ENCODE measurements around the gene BEX5.
"Not testable (repeated sequence)": the region's sequence is repeated elsewhere in the genome, so short reads cannot be mapped to it uniquely, and the experiment has no call there.

Gene BEX5

DNA sequence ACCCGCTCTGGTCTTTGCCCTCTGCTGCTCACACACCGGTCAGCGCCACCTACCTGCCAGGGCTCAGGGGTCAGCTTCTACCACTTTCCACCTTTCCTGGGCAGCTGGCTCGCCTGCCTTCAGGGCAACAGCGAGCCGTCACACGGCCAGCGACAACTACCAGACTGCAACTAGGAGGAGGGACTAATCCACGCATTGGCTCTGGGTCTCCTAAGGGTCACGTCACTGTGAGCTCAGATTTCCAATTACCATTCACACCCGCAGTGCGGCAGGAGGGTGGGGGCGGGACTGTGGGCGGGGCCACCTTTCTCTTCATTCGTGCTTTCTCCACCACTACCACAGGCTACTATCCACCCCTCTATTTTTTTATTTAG, at the start of gene BEX5:
TSS of gene BEX5 (minus strand) at position 172 of the 374 bp plus-strand sequence. CDS start 1,712 bp downstream, outside the sequence.
- Mint-ChIP-seq H3K4me1 (peaks cover 8 to 21% of the 10 kb centered on the region in 2 donors), H3K9me3 (no peaks in the 10 kb centered on the region), H3K27me3 (peaks cover 25 to 39% of the 10 kb centered on the region in 2 donors), H3K4me3 (peak within 1 kb of the TSS; percentile 93 to 95), H3K36me3 (no peaks in the 10 kb centered on the region), H3K27ac (peak within 1 kb of the TSS; percentile 51)
- DNase-seq = peak; percentile 9
- ATAC-seq (replicated peaks) = peak; percentile 81 to 95

DNA sequence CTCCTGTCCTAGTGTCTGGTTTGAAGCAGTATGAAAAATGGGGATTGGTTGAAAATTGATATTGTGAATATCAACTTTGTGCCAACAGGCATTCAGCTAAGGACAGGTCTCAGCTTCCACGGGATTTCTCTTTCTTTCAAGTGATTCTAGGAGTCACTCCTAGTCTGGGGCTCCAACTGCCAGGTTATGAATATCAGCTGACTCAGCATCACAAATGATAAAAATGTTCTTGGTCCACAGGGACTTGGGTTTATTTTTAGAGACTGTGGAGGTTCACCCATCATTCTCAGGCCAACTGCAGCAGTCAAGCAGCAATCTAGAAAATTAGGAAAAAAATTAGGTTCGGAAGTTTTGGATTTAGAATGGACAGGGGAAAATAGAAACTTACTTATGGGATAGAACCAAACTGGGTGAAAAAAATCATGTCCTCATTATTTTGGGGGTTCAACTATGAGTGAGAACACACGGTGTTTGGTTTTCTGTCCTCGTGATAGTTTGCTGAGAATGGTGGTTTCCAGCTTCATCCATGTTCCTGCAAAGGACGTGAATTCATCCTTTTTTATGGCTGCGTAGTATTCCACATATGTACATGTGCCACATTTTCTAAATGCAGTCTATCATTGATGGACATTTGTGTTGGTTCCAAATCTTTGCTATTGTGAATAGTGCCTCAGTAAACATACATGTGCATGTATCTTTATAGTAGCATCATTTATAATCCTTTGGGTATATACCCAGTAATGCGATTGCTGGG, 30.4 kb upstream of the BEX5 start:
- ATAC-seq (replicated peaks) = no peak

DNA sequence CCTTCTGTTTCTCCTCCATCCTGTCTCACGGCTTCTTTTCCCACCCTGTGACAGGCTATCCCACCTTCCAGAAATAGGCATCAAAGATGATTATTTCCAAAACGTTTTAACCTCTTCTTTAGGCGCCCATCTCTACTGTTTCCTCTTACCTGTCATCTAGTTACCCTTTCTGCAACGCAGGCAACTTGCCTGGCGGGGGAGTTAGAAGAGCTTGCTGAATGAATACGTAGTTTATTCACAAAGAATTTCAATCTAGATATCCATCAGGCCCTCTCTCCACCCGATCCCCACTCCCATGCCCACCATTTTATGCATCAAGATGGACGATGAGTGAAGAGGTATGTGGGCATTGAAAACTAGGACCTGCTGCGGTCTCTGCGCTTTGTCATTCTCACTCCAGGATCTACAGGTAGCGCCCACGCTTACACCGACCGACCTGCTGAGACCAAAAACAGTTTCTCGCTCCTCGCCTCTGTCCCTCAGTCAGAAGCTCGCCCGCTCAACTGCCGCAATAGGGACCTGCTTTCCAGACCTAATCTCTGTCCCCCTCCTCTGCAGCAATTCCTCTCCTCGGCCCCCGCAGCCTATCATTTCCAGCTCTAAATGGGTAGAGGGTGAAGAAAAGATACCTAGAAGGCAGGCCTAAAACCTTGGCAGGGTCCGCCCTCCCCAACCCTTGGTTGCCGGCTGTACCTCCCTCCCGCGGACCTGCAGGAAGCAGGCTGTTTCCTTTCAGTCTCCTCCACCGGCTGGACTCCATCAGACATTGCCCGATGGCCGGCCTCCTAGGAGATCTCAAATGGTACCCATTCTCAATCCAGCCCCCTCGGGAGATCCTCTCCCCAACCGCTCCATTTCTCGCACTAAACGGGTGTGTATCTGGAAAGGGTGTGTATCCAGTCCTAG, 624 bp downstream of the BEX5 start:
- Mint-ChIP-seq H3K27me3 (peaks cover 25 to 39% of the 10 kb centered on the region in 2 donors), H3K9me3 (no peaks in the 10 kb centered on the region), H3K27ac (peak overlapping the region; percentile 51), H3K36me3 (no peaks in the 10 kb centered on the region), H3K4me1 (peaks cover 8 to 21% of the 10 kb centered on the region in 2 donors), H3K4me3 (peak overlapping the region; percentile 93 to 95)
- no peak for DNase-seq
- peak; percentile 42 to 50 for ATAC-seq (replicated peaks)

More for the DNA sequence above, 30.4 kb upstream of the BEX5 start:
- Mint-ChIP-seq H3K4me1 (no peaks in the 10 kb centered on the region), H3K27me3 (no peaks in the 10 kb centered on the region), H3K9me3 (peaks cover 2 to 9% of the 10 kb centered on the region in 2 donors), H3K4me3 (no peak overlapping the region), H3K27ac (no peak overlapping the region), H3K36me3 (no peaks in the 10 kb centered on the region)
- no peak for DNase-seq

DNA sequence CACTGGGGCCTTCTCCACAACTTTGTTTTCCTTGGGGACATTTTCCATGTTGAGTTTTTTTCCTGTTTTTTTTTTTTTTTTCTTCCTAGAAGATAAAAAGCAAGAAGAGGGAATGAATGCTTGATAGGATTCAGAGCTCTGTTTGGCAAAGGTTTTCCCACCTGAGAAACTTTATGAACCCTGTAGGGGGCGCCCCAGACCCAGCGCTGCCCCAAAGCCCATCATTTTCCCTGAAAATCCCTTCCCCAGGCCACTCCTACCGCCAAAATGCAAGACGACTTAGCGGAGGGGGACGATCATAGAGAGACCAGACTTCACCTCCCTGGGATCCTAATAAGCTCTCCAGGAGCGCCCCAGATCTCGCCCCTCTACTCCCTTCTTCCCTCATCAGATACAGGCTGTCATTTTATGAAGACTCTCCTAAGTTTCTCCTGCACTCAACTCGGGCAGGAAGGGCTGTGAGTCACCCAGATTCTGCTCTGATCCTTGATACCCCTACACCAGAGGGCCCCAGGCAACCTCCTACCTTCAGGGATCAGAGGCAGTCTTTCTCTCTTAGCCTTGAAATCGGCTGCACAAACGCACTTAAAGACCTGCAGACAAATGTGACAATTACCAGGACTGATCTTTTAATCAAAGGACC, 1.4 kb downstream of the BEX5 start:
- H3K27ac Mint-ChIP-seq = peak overlapping the region; percentile 66
- peaks cover 25 to 39% of the 10 kb centered on the region in 2 donors for H3K27me3 Mint-ChIP-seq
- H3K4me1 Mint-ChIP-seq = peaks cover 8 to 21% of the 10 kb centered on the region in 2 donors
- DNase-seq (no peak), ATAC-seq (replicated peaks) (no peak)
- H3K9me3 Mint-ChIP-seq = no peaks in the 10 kb centered on the region
- peak overlapping the region; percentile 93 to 95 for H3K4me3 Mint-ChIP-seq
- no peaks in the 10 kb centered on the region for H3K36me3 Mint-ChIP-seq

DNA sequence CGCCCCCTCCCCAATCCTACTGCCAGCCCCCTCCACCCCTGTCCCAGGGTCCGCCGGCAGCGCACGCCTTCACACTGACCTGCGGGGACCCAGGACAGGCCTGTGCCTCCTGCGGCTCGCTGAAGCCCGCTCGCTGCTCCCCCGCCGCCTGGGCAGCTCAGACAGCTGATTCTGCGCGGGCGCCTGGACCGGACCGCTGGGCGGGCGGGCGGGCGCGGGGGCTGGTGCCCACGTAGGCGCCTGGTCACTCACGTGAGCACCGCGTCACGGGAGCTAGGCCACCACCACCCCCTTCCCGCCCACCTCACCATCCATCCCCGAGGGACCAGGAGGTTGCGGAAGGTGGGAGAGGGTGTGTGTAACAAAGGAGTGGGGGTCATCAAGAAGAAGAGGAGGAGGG, 13.5 kb downstream of the BEX5 start, which contains the start of gene TCEAL6:
TSS of gene TCEAL6 (minus strand) at position 208 of the 400 bp plus-strand sequence.
- ATAC-seq (replicated peaks); H3K4me1 Mint-ChIP-seq; DNase-seq; H3K36me3 Mint-ChIP-seq; H3K9me3 Mint-ChIP-seq; H3K4me3 Mint-ChIP-seq; H3K27ac Mint-ChIP-seq: not testable (repeated sequence)
- peaks cover 22 to 31% of the 10 kb centered on the region in 2 donors for H3K27me3 Mint-ChIP-seq

DNA sequence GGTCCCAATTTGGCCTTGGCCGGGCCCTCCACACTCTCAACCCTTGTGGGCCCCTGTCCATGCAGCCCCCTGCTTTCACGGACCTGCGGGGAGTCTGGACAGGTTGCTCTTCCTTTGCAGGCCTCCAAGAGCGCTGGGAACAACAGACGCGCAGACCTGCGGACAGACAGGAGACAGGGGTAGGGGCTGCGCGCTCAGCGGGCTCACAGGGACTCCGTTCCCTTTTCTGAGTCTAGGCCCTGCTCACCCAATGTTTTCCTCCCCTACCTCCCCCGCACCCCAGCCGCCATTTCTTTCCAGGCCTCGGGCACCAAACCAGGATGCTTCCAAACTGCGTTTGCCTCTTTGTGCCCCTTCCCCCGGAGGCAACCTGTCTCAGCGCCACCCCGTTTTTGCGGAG, 14.1 kb downstream of the BEX5 start:
- not testable (repeated sequence) for H3K36me3 Mint-ChIP-seq, DNase-seq
- peaks cover 22 to 29% of the 10 kb centered on the region in 2 donors for H3K27me3 Mint-ChIP-seq

DNA sequence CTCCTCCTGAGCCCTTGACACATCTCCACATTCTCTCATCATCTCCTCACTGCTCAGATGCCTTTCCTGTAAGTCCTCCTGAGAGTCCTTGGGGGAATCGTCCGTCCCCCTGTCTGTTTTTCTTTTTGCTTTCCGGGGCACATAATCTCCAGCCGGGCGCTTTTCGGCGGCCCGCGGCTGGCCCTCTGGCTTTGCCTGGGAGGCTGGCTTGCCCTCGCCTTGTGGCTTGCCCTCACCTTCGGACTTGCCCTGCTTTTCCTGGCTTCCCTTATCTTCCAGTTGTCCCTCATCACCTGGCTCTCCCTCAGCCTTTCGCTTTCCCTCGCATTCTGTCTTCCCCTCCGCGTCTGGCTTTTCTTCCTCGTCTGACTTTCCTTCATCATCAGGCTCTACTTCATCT, 14.9 kb downstream of the BEX5 start:
- H3K9me3 Mint-ChIP-seq; H3K27ac Mint-ChIP-seq; H3K4me1 Mint-ChIP-seq; DNase-seq; ATAC-seq (replicated peaks); H3K4me3 Mint-ChIP-seq; H3K36me3 Mint-ChIP-seq: not testable (repeated sequence)
- H3K27me3 Mint-ChIP-seq = peaks cover 22 to 32% of the 10 kb centered on the region in 2 donors

More for the DNA sequence above, 14.1 kb downstream of the BEX5 start:
- H3K9me3 Mint-ChIP-seq; H3K27ac Mint-ChIP-seq; ATAC-seq (replicated peaks); H3K4me3 Mint-ChIP-seq; H3K4me1 Mint-ChIP-seq: not testable (repeated sequence)

DNA sequence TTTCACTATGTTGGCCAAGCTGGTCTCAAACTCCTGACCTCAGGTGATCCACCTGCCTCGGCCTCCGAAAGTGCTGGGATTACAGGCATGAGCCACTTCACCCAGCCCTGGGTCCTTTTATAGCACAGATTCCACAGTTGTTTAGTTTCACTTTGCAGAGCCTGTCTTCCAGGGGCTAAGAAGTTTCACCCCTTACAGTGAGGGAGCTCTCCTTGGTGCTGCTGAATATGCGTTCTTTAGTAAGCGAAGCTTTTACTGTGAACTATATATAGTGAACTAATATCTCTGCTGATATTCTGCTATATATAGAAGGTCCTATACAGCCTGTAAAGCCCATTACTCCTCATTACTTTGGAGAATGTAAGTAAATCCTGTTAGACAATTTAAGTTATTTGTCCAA, 17.7 kb downstream of the BEX5 start:
- Mint-ChIP-seq H3K4me1 (peaks cover 0 to 1% of the 10 kb centered on the region in 2 donors), H3K4me3 (no peak overlapping the region), H3K36me3 (no peaks in the 10 kb centered on the region), H3K9me3 (no peaks in the 10 kb centered on the region), H3K27ac (no peak overlapping the region), H3K27me3 (peaks cover 23 to 27% of the 10 kb centered on the region in 2 donors)
- DNase-seq (no peak), ATAC-seq (replicated peaks) (no peak)

DNA sequence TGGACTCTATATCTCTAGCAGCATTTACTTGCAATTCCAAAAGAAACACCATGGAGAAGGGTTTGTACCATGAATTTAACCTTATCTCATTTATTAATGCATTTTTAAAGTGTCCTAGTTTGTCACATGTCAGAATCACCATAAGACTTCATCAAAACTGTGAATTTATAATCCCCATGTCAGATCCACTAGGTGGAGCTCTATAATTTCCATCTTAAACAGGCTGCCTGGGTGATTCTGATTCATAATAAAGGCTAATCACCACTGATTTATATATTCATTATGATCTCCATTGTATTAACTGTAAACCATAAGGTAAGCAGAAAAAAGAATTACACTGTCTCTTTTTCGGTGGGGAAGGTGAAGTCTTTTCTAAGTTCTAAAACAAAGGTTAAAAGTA, 26.3 kb downstream of the BEX5 start:
- no peak overlapping the region for H3K4me3 Mint-ChIP-seq
- ATAC-seq (replicated peaks) (no peak), DNase-seq (no peak)
- peaks cover 0 to 9% of the 10 kb centered on the region in 2 donors for H3K4me1 Mint-ChIP-seq
- H3K36me3 Mint-ChIP-seq = peaks cover 0 to 2% of the 10 kb centered on the region in 2 donors
- peaks cover 23 to 27% of the 10 kb centered on the region in 2 donors for H3K27me3 Mint-ChIP-seq
- H3K27ac Mint-ChIP-seq = no peak overlapping the region
- no peaks in the 10 kb centered on the region for H3K9me3 Mint-ChIP-seq

DNA sequence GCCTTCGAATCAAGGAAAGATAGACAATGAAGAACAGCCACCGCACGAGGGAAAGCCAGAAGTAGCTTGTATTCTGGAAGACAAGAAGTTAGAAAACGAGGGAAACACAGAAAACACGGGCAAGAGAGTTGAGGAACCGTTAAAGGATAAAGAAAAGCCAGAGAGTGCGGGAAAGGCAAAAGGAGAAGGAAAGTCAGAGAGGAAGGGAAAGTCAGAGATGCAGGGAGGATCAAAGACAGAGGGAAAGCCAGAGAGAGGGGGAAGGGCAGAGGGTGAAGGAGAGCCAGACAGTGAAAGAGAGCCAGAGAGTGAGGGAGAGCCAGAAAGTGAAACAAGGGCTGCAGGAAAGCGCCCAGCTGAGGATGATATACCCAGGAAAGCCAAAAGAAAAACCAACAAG, 28.9 kb downstream of the BEX5 start:
- Mint-ChIP-seq H3K27me3 (peaks cover 31 to 32% of the 10 kb centered on the region in 2 donors), H3K4me3 (no peak overlapping the region), H3K36me3 (peaks cover 0 to 2% of the 10 kb centered on the region in 2 donors), H3K9me3 (no peaks in the 10 kb centered on the region), H3K4me1 (peaks cover 0 to 9% of the 10 kb centered on the region in 2 donors), H3K27ac (no peak overlapping the region)
- no peak for ATAC-seq (replicated peaks)
- DNase-seq = no peak

DNA sequence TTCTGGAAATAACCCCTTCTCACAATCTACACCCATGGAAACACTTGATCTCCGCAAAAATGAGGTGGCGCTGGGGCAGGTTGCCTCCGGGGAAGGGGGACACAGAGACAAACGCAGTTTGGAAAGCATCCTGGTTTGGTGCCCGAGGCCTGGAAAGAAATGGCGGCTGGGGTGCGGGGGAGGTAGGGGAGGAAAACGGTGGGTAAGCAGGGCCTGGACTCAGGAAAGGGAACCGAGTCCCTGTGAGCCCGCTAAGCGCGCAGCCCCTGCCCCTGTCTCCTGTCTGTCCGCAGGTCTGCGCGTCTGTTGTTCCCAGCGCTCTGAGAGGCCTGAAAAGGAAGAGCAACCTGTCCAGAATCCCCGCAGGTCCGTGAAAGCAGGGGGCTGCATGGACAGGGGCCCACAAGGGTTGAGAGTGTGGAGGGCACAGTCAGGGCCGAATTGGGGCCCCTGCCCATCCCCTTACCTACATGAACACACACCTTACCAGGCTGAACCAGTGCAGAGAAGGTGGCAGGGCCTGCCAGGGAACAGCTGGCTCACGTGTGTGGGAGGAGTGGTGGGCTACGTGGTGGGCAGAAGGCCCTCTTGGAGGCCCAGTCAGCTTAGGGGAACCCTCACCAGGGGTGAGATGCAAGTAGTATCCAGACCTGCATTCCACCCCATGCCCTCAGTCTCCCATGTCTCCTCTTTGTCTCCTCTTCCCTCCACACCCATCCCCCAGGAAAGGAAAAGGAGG, 29.5 kb downstream of the BEX5 start:
- H3K27ac Mint-ChIP-seq; DNase-seq; H3K9me3 Mint-ChIP-seq; ATAC-seq (replicated peaks); H3K4me1 Mint-ChIP-seq; H3K36me3 Mint-ChIP-seq: not testable (repeated sequence)
- peaks cover 31 to 32% of the 10 kb centered on the region in 2 donors for H3K27me3 Mint-ChIP-seq
- peak overlapping the region in 1 of 2 donors; percentile 56 for H3K4me3 Mint-ChIP-seq

DNA sequence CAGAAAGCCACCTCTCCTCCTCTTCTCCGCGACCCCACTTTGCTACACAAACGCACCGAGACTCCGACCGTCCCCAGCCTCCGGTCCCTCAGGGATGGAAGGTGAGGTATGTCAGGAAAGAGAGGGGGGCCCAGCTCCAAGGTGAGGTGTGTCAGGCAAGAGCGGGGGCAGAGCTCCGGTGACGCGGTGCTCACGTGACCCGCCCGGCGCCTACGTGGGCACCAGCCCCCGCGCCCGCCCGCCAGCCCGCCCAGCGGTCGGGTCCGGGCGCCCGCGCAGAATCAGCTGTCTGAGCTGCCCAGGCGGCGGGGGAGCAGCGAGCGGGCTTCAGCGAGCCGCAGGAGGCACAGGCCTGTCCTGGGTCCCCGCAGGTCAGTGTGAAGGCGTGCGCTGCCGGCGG, 30.3 kb downstream of the BEX5 start, which contains the start of gene TCEAL2:
TSS of gene TCEAL2 (plus strand) at position 244 of the 400 bp plus-strand sequence. CDS start 1,152 bp downstream, outside the sequence.
- H3K9me3 Mint-ChIP-seq; DNase-seq; H3K36me3 Mint-ChIP-seq; H3K4me1 Mint-ChIP-seq; H3K27ac Mint-ChIP-seq; ATAC-seq (replicated peaks): not testable (repeated sequence)
- Mint-ChIP-seq H3K27me3 (peaks cover 31 to 32% of the 10 kb centered on the region in 2 donors), H3K4me3 (peak within 1 kb of the TSS; percentile 47 to 56)

DNA sequence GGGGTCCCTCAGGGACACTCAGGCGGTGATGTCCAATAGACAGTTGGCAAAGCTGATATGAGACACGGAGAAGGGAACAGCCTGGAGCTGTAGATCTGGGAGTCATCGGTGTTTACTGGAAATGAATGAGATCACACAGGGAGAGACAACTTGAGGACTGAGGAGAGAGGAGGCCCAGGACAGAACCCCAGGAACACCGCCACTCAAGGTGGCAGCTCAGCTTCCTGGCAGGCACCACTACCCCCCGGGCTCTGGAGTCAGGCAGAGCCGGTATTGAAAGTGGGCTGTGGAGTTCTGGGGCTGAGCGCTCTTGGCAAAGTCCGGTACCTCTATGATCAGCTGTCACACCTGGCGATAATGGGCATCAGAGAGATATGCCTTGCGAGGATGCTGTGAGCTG, 30.8 kb downstream of the BEX5 start:
- ATAC-seq (replicated peaks); H3K4me1 Mint-ChIP-seq; H3K36me3 Mint-ChIP-seq; H3K27ac Mint-ChIP-seq; DNase-seq; H3K9me3 Mint-ChIP-seq: not testable (repeated sequence)
- Mint-ChIP-seq H3K27me3 (peaks cover 31 to 32% of the 10 kb centered on the region in 2 donors), H3K4me3 (peak overlapping the region; percentile 35 to 47)

Data from stimulated activated naive B cell treated with anti-CD40 and anti-IgM and Interleukin-4, amounts not matched to agents 10 μg/mL and 1 μg/mL and 100 μg/mL, for 72 hours (primary cell).